ENCODE measurements around the gene DCP1A. TPM values are rescaled to one million over a fixed set of nuclear protein-coding genes. Genes with fewer than 3 reads are reported as not detected.

Gene DCP1A
- total and polyA plus RNA-seq, 2 experiments from 2014 or later = 19.3 to 32.0 TPM

- no peak for TF ChIP-seq ZNF462 (CRISPR knock-in tag; IDR thresholded peaks at IDR 0.05)
- no peak for TF ChIP-seq NANOG (IDR thresholded peaks at IDR 0.05; ENCODE audit: borderline replicate concordance)
Measured at GRCh38 chr3:53380306-53380705, 33.0 kb upstream of the DCP1A start (continued).

- H3K27ac Mint-ChIP-seq = no peak overlapping the region
- H3K79me2 ChIP-seq (replicated peaks; ENCODE audit: insufficient read depth) = no peaks in the 10 kb centered on the region
- no peak overlapping the region for H3K27ac ChIP-seq (ENCODE audit: low read depth)
- no peaks in the 10 kb centered on the region for H3K4me1 ChIP-seq (ENCODE audit: insufficient read depth)
- H2AFZ ChIP-seq = 0 out of 2 replicates have a peak overlapping the region, but pooled peaks have one; percentile 63
- no peaks in the 10 kb centered on the region for H3K36me3 Mint-ChIP-seq (ENCODE audit: low read depth)
- no peaks in the 10 kb centered on the region for H4K20me1 ChIP-seq (replicated peaks; ENCODE audit: insufficient read depth)
- no peaks in the 10 kb centered on the region for H3K4me1 Mint-ChIP-seq
- H3K27me3 Mint-ChIP-seq (ENCODE audit: insufficient read depth, low read depth, poor library complexity) = no peaks in the 10 kb centered on the region
- H3K9me3 Mint-ChIP-seq = no peaks in the 10 kb centered on the region
- H3K27me3 ChIP-seq (ENCODE audit: insufficient read depth) = no peaks in the 10 kb centered on the region
- no peaks in the 10 kb centered on the region for H3K9me2 ChIP-seq (ENCODE audit: insufficient read depth)
- H3K4me3 Mint-ChIP-seq = no peak overlapping the region
- no peak overlapping the region for H3K4me3 ChIP-seq
- ATAC-seq (no peak), DNase-seq (ENCODE audit: low spot score) (no peak)
- no peak for TF ChIP-seq CTCF (conservative IDR thresholded peaks at IDR 0.05; ENCODE audit: low read depth in 2 of 2)
- H3K4me2 ChIP-seq = no peak overlapping the region
- H3K36me3 ChIP-seq (ENCODE audit: insufficient read depth) = no peaks in the 10 kb centered on the region
- no peaks in the 10 kb centered on the region for H3F3A ChIP-seq (replicated peaks; ENCODE audit: low read depth)
Measured at GRCh38 chr3:53379898-53380297, 32.6 kb upstream of the DCP1A start.

All from GM23338 (cell line).